ENCODE data around the gene ZSCAN30. TPM values are rescaled to one million over a fixed set of nuclear protein-coding genes. Genes with fewer than 3 reads are reported as not detected.

ZSCAN30 gene
- total and polyA plus RNA-seq, 9 of the 15 experiments (the other 6 are each of a cell fraction or from before 2014, with no cell fraction given): 4.6 to 13.6 (median 10.8) TPM

GRCh38 chr18:35337286-35337685, 47.3 kb upstream of the ZSCAN30 start:
- DNase-seq (ENCODE audit: extremely low read depth in 1 of 4, low spot score in 3 of 4): no peak
- Histone ChIP-seq H2AFZ (ENCODE audit: low read depth, low read length) (no peak overlapping the region), H3K4me1 (replicated peaks in 1 of 2; ENCODE audit: control insufficient read depth in 2 of 2, insufficient read depth in 2 of 2, low read length in 2 of 2) (no peaks in the 10 kb centered on the region), H3K9ac (ENCODE audit: insufficient read depth in 1 of 2, low read depth in 2 of 2, low read length in 2 of 2) (no peak overlapping the region), H3K4me3 (no peak overlapping the region), H3K9me1 (ENCODE audit: control insufficient read depth, insufficient read depth, low read length) (no peaks in the 10 kb centered on the region), H3K79me2 (ENCODE audit: control insufficient read depth, insufficient read depth, low read length) (peaks cover 61% of the 10 kb centered on the region), H4K20me1 (replicated peaks; ENCODE audit: control insufficient read depth, insufficient read depth, low read length) (peaks cover 8% of the 10 kb centered on the region), H3K4me2 (ENCODE audit: insufficient read depth, low read length) (no peak overlapping the region), H3K9me3 (replicated peaks; ENCODE audit: control insufficient read depth, insufficient read depth, low read depth, low read length) (no peaks in the 10 kb centered on the region), H3K27ac (ENCODE audit: extremely low read depth, low read depth, low read length) (no peak overlapping the region), H3K36me3 (ENCODE audit: control insufficient read depth, insufficient read depth, low read length) (peaks cover 98% of the 10 kb centered on the region), H3K27me3 (ENCODE audit: control insufficient read depth in 2 of 2, insufficient read depth in 2 of 2, low read length in 2 of 2) (no peaks in the 10 kb centered on the region)
- ChIA-PET CTCF (ENCODE audit: low intra/inter-chr PET ratio) (interaction anchor here (0.5 kb wide), 1 partner anchor 35 kb away, joined by 3 read pairs; no protein-coding TSS in a partner anchor), POLR2A (interaction anchor here (0.7 kb wide), 1 partner anchor 9 kb away, joined by 3 read pairs; no protein-coding TSS in a partner anchor)
- no peak for FAIRE-seq
- no peak for ATAC-seq
- TF ChIP-seq ZNF75A (CRISPR knock-in tag; IDR thresholded peaks at IDR 0.05) (peak; percentile 77), ZBTB5 (IDR thresholded peaks at IDR 0.05) (no peak), MAZ (CRISPR knock-in tag; conservative IDR thresholded peaks at IDR 0.05 in 1 of 2, IDR thresholded peaks at IDR 0.05 in 1 of 2) (no peak), HNRNPH1 (optimal IDR thresholded peaks at IDR 0.05; ENCODE audit: low read depth, low read length) (no peak), NCOA2 (IDR thresholded peaks at IDR 0.05; ENCODE audit: partially characterized antibody in 2 of 2) (no peak)
- no TSS peak for BruUV-seq (replicated peaks)
- in situ Hi-C loops (cut with MboI) (no loop called here), intact Hi-C loops (cut with micrococcal nuclease) (no loop called here)
- WGBS (ENCODE audit: insufficient coverage, low coverage, missing lambda C conversion rate): 98% methylated on average over 5 of the region's 5 CpGs

Data from K562 (cell line).